Esophagus muscularis mucosa (tissue), 4 donors: ENCODE data around the gene SORBS1. TPM values are rescaled to one million over a fixed set of nuclear protein-coding genes. Genes with fewer than 3 reads are reported as not detected.
"Not testable (repeated sequence)": the region's sequence is repeated elsewhere in the genome, so short reads cannot be mapped to it uniquely, and the experiment has no call there.

Experiments
- DNase-seq: peaks from one replicate; pipeline ENCODE4 v3.0.0-alpha.2; 2017; ENCODE audit errors: extremely low spot score
- H3K27ac ChIP-seq, 4 donors: fragments of 200-600 bp; sonication (generic); replicated peaks in 1 of 4; 1 replicate in 3 of 4; 2 replicates in 1 of 4; pipeline ENCODE4 v1.5.1; 2016 to 2019; ENCODE audit warnings: mild to moderate bottlenecking in 1 of 4
- H3K27me3 ChIP-seq, 4 donors: fragments of 200-600 bp; sonication (generic); one replicate each; pipeline versions ENCODE4 v1.5.1 to v1.6.0; 2016 to 2019
- H3K36me3 ChIP-seq, 4 donors: fragments of 200-600 bp; sonication (generic); one replicate each; pipeline ENCODE4 v1.5.1; 2016 to 2019
- H3K4me1 ChIP-seq, 4 donors: fragments of 200-600 bp; sonication (generic); one replicate each; pipeline ENCODE4 v1.5.1; 2016 to 2019
- H3K4me3 ChIP-seq, 4 donors: fragments of 200-600 bp; sonication (generic); 1 replicate in 2 of 4; 2 replicates in 2 of 4; pipeline ENCODE4 v1.5.1; 2016 to 2019; ENCODE audit warnings: mild to moderate bottlenecking in 4 of 4, moderate library complexity in 1 of 4
- H3K9me3 ChIP-seq, 4 donors: fragments of 200-600 bp; sonication (generic); 1 replicate in 3 of 4; 2 replicates in 1 of 4; pipeline ENCODE4 v1.5.1; 2016 to 2019
- CTCF ChIP-seq, 3 experiments: fragments of 200-600 bp in 2 of 3; fragments of 450-650 bp in 1 of 3; sonication (generic) in 2 of 3; IDR thresholded peaks; one replicate each; pipeline ENCODE4 v1.5.1; 2017 to 2019; ENCODE audit warnings: antibody characterized with exemption in 3 of 3, mild to moderate bottlenecking in 2 of 3, moderate library complexity in 1 of 3
- EP300 ChIP-seq: sonication (generic); formaldehyde crosslinking; IDR thresholded peaks from one replicate; pipeline ENCODE4 v1.6.1; 2017; ENCODE audit warnings: antibody characterized with exemption
- POLR2A ChIP-seq: fragments of 450-650 bp; IDR thresholded peaks from one replicate; pipeline ENCODE4 v1.6.1; 2017; ENCODE audit warnings: antibody characterized with exemption, moderate library complexity, mild to moderate bottlenecking, low read depth
- POLR2AphosphoS5 ChIP-seq, 2 donors: sonication (generic); formaldehyde crosslinking; IDR thresholded peaks; one replicate each; pipeline ENCODE4 v1.6.1; 2017; ENCODE audit warnings: antibody characterized with exemption in 2 of 2
- WGBS: methylation state at CpG from one replicate; pipeline ENCODE4 v1.1.5; 2018; 5-methylcytosine and 5-hydroxymethylcytosine counted together
- intact Hi-C: fragments of 100-400 bp; cut with DNase I; formaldehyde crosslinking; loops from one replicate; pipeline ENCODE4 v1.15.1; 2023
- total RNA-seq, 4 donors: library from RNA; depleted of rRNA; stranded (reverse); fragments of >200 nt; gene quantifications; one replicate each; pipeline versions ENCODE4 v1.1.0 to v1.2.1, GENCODE V29; 2016

SORBS1 gene
- total RNA-seq, 4 donors from 2014 or later = 1,569 to 2,231 (median 1,854) TPM

DNA sequence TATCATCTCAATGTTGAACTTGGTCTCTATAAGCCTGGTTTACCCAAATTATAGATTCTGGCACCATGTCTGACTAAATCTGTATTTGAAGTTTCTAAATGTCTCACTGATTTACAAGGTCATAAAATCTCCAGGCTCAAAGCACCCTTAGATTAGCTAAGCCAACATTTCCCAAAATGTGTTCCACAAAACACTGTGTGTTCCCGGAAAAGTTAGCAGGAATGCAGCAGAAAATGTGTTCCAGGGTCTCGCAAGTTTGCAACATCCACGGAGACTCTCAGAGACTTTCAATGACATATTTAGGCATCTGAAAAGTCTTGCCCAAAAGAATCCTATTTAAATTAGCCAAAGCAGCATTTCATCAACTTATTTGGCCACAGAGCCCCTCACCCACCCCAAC, 91.9 kb downstream of the SORBS1 start:
- H3K27ac ChIP-seq = peak overlapping the region; percentile 85 to 97 (median 94)

GRCh38 chr10:95467642-95468041, 93.5 kb downstream of the SORBS1 start:
- Histone ChIP-seq H3K27ac (peak overlapping the region; percentile 85 to 97 (median 94)), H3K4me1 (peaks cover 87 to 100% (median 98%) of the 10 kb centered on the region in 4 donors)
- H3K27me3 ChIP-seq, H3K36me3 ChIP-seq, intact Hi-C loops, DNase-seq, H3K9me3 ChIP-seq, H3K4me3 ChIP-seq: not testable (repeated sequence)
- 76% methylated on average over 5 of the region's 5 CpGs for WGBS

More for the DNA sequence above, 91.9 kb downstream of the SORBS1 start:
- intact Hi-C loops = no loop called here
- H3K4me3 ChIP-seq = no peak overlapping the region
- TF ChIP-seq EP300 (no peak), POLR2A (no peak), POLR2AphosphoS5 (IDR thresholded peaks at IDR 0.05) (no peak), CTCF (IDR thresholded peaks at IDR 0.05) (no peak)
- no peaks in the 10 kb centered on the region for H3K9me3 ChIP-seq
- WGBS = 62% methylated on average over 3 of the region's 3 CpGs
- H3K4me1 ChIP-seq = peaks cover 88 to 100% (median 98%) of the 10 kb centered on the region in 4 donors
- H3K36me3 ChIP-seq = no peaks in the 10 kb centered on the region
- no peaks in the 10 kb centered on the region for H3K27me3 ChIP-seq
- DNase-seq = no peak

- peaks cover 87 to 100% (median 98%) of the 10 kb centered on the region in 4 donors for H3K4me1 ChIP-seq
- peak; percentile 53 to 80 for TF ChIP-seq POLR2AphosphoS5 (IDR thresholded peaks at IDR 0.05)
- peak in 2 of 3 experiments; percentile 12 to 18 for TF ChIP-seq CTCF (IDR thresholded peaks at IDR 0.05)
- TF ChIP-seq POLR2A = no peak
- no peaks in the 10 kb centered on the region for H3K9me3 ChIP-seq
- H3K27me3 ChIP-seq = no peaks in the 10 kb centered on the region
- intact Hi-C loops = no loop called here
- WGBS = 20% methylated on average over 5 of the region's 5 CpGs
- no peaks in the 10 kb centered on the region for H3K36me3 ChIP-seq
- no peak overlapping the region for H3K4me3 ChIP-seq
- no peak for DNase-seq
- peak overlapping the region; percentile 85 to 97 (median 94) for H3K27ac ChIP-seq
Measured at GRCh38 chr10:95467162-95467599, 94.0 kb downstream of the SORBS1 start.

DNA sequence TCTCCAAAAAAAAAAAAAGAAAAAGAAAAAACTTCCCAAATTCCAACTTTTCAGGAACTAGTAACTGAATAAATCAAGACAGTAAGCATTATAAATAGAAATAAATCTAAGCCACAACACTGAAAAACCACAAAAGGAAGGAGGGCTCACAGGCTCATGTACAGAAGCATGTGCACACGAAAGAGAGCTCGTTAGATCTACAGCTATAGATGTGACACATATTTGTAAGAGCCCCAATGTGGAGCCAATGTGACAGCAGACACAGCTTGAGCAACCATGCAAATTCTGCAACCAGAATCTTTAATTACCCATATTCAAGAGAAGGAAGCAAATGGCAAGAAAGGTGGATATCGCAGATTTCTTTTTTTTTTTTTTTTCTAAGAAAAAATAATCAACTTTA, 94.7 kb downstream of the SORBS1 start:
- Histone ChIP-seq H3K4me3 (no peak overlapping the region), H3K4me1 (peaks cover 83 to 100% (median 97%) of the 10 kb centered on the region in 4 donors), H3K27ac (peak overlapping the region; percentile 85 to 97 (median 94)), H3K36me3 (no peaks in the 10 kb centered on the region), H3K9me3 (no peaks in the 10 kb centered on the region), H3K27me3 (no peaks in the 10 kb centered on the region)
- TF ChIP-seq POLR2A = no peak
- no peak for TF ChIP-seq EP300
- no peak for TF ChIP-seq CTCF (IDR thresholded peaks at IDR 0.05)
- no peak for TF ChIP-seq POLR2AphosphoS5 (IDR thresholded peaks at IDR 0.05)
- intact Hi-C loops = no loop called here
- WGBS = 55% methylated on average over 3 of the region's 3 CpGs
- no peak for DNase-seq

- intact Hi-C loops = no loop called here
- 75% methylated on average over 5 of the region's 5 CpGs for WGBS
- H3K9me3 ChIP-seq = no peaks in the 10 kb centered on the region
- no peak for DNase-seq
- peaks cover 73 to 100% (median 96%) of the 10 kb centered on the region in 4 donors for H3K4me1 ChIP-seq
- no peaks in the 10 kb centered on the region for H3K27me3 ChIP-seq
- peak overlapping the region; percentile 85 to 97 (median 94) for H3K27ac ChIP-seq
- no peak for TF ChIP-seq POLR2A
- TF ChIP-seq CTCF (IDR thresholded peaks at IDR 0.05) = no peak
- TF ChIP-seq EP300 = no peak
- TF ChIP-seq POLR2AphosphoS5 (IDR thresholded peaks at IDR 0.05) = no peak
- H3K4me3 ChIP-seq = no peak overlapping the region
- H3K36me3 ChIP-seq = no peaks in the 10 kb centered on the region
Measured at GRCh38 chr10:95464280-95464679, 96.9 kb downstream of the SORBS1 start.
